HG03354 (cell line): ENCODE measurements around the gene HIGD1A.
A peak's percentile ranks its signal among the peaks of the same experiment; 100 is the strongest.

Experiments
- ATAC-seq: cut with Tn5 transposase; IDR thresholded peaks from one replicate; pipeline ENCODE4 v1.9.1; 2021; ENCODE audit warnings: mild to moderate bottlenecking; ENCODE audit not compliant: unreplicated experiment, poor library complexity, severe bottlenecking

The HIGD1A gene

DNA sequence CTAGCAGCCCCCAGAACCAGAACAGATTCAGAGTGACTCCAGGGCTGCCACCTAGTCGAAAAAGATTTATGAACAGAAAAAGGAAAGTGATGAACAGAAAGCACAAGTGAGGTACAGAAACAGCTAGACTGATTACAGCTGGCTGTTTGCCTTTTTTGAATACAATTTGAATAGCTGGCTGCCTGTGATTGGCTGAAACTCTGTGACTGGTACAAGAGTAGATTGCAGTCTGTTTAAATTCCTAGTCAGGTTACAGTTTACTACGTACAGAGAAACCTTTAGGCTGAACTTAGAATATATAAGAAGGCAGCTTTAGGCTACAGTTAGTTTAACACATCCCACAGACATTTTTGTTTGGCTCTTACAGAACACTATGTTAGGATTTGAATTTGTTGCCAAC is 41.3 kb downstream of the HIGD1A start:
- ATAC-seq, result peak; percentile 71

- no peak for ATAC-seq
Observed at GRCh38 chr3:42762046-42762724, 42.1 kb downstream of the HIGD1A start.

DNA sequence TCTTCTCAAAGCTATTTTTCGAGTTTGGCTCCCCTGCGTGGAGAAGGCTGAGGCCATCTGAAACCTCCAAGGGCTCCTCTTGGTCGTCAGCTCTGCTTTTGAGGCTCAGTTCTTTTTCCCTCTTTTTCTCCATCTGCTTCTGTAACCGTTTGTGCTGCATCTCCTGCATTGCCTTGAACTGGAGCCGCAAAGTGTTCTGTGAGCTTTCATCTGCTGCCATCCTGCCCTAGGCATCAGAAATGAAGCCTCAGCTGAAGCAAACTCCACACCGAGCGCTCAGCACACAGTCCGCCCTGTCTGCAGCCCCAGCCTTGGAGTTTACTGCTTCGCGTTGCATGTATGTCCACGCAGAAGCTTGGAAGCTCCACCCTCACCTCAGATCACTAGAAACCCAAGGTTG is 46.2 kb downstream of the HIGD1A start:
- ATAC-seq, result no peak

- ATAC-seq, result no peak
Observed at GRCh38 chr3:42756681-42757213, 47.5 kb downstream of the HIGD1A start.

GRCh38 chr3:42755681-42756578 is 48.4 kb downstream of the HIGD1A start:
- no peak for ATAC-seq

DNA sequence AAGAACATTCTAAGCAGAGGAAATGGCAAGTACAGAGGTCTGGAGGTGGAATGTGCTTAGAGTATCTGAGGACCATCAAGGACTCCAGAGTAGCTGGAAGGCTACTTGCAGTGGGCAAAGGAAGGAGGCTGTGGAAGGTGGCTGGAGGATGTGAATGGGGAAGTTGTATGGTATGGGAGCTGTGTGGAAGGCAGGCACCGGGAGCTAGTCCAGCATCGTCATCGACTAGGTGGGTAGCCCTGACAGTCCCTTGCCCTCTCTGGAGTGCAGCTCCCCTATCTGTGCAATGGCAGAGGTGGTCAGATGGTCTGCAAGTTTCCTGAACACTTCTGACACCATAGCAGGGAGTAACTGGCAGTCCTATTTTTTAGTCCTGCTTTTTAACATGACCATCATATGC is 50.5 kb downstream of the HIGD1A start:
- ATAC-seq, result no peak

DNA sequence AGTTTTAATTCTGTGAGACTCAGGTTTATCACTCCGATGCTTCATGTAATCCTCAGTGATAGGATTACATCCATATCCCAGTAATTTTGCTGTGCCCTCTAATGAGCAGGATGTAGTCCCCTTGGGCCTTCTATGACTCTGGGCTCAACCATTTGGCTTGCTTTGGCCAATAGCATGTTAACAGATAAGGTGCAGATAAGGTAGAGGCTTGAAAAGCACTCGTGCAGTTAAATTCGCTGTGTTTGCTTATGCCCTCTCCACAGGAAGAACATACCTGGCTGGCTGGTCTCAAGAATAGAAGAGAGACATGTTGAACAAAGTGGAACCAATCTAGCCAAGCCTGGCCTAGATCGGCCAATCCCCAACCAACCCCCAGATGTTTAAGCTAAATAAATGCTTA is 51.3 kb downstream of the HIGD1A start:
- ATAC-seq, result no peak

DNA sequence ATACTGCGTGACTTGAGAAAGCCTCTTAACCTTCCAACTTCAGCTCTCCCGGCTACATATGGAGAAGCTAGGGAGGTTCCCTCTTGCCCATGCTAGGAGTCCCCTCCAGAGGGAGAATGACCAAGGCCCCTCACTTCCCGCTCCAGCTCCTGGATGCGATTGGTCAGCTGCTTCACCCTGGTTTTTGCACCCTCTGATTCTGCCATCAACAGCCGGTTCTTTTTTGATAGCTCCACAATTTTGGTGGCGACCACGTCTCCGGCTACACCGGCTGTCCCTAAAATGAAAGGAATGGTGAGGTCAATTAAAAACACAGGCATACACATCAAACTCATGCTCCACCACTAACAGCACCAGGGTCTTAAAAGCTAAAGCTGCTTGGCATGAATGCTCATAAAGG is 51.8 kb downstream of the HIGD1A start:
- ATAC-seq, result no peak

GRCh38 chr3:42751609-42752008 is 52.7 kb downstream of the HIGD1A start:
- ATAC-seq, result no peak

- ATAC-seq, result no peak
Observed at GRCh38 chr3:42750834-42751233, 53.5 kb downstream of the HIGD1A start.

GRCh38 chr3:42749753-42750231 is 54.5 kb downstream of the HIGD1A start:
- no peak for ATAC-seq

DNA sequence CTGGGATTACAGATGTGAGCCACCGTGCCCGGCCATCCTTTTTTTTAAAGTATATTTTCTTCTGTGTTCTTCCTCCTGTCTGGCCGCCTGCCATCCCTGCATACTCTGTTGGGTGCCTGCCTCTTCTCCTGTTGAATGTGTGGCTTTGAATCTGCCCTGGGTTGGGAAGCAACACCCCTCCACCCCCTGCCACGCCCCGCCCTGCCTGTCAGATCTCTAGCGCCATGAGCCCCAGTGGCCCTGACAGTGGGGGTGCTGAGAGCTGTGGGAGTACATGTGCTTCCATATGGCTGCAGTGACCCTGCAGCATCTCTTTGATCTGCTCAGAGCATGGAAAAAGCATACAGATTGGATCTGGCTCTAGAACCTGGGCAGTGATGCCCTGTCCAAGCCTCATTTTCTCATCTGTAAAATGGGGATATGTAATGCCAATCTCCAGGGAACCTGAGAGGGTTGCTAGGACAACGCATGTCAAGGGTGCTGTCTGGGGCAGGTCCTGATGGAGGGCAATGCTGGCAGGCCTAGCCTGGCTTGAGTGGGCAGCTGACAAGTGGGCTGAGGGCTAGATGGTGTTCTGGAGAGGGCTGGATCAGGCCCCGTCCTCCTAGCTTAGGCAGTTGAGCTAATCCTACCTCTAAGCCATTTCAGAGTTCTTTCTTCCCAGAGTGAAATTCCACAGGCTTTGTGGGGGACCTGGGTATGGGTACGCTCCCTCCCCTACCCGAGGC is 55.1 kb downstream of the HIGD1A start:
- no peak for ATAC-seq

GRCh38 chr3:42747581-42747980 is 56.7 kb downstream of the HIGD1A start:
- ATAC-seq, result no peak

GRCh38 chr3:42746455-42747450 is 57.5 kb downstream of the HIGD1A start:
- ATAC-seq, result no peak

- ATAC-seq, result no peak
Observed at GRCh38 chr3:42745776-42746454, 58.4 kb downstream of the HIGD1A start.

DNA sequence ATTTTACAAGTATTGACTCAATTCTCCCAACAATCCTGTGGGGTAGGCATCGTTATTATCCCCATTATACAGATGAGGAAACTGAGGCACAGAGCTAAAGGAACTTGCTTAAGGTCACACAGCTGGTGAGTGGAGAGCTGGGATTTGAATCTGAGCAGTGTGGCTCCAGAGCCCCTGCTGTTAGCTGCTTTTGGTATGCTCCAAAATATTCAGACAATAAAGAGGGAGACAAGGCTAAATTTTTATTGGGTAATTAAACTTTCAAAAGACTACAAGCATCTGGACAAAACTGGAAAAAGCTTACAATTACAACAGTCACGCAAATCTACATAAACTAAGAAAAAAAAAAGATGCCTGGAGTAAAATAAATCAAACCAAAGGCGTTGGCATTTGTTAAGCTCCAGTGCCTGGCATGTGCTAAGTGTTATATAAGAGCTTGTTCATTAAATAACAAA is 59.0 kb downstream of the HIGD1A start:
- no peak for ATAC-seq

DNA sequence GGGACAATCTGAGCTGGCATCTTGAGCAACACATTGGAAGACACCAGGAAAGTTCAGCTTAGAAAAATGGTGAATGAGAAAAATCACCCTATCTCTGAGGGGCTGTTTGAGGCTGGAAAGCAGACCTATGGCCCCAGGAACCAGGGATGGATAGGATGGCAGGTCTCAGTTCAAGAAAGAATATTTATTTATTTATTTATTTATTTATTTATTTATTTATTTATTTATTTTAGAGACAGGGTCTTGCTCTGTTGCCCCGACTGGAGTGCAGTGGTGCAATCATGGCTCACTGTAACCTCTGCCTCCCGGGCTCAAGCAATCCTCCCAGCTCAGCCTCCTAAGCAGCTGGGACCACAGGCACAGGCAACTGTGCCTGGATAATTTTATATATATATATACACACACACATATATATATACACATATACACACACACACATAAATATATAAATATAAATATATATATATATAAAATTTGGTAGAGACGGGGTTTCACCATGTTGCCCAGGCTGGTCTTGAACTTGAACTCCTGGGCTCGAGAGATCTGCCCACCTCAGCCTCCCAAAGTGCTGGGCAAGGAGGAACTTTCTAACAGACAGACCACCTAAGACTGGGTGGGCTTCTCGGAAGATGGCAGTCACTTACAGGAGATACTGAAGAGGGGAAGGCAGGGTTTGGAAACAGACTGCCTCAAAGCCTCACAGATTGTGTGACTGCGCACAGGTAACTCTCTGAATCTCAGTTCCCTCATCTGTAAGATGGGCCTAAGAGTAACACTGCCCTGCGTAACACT is 60.9 kb downstream of the HIGD1A start:
- no peak for ATAC-seq

- ATAC-seq, result no peak
Observed at GRCh38 chr3:42742688-42743087, 61.6 kb downstream of the HIGD1A start.
